K562 (cell line): Measurements from ENCODE around the gene HPD. TPM values are rescaled to one million over a fixed set of nuclear protein-coding genes. Genes with fewer than 3 reads are reported as not detected.

Experiments
- BCOR ChIP-seq: fragments of 450-650 bp; IDR thresholded peaks from 2 replicates; pipeline ENCODE4 v1.6.1; 2016
- CREB1 ChIP-seq, 2 experiments: sonication (generic) in 1 of 2; formaldehyde crosslinking in 1 of 2; IDR thresholded peaks; 2 replicates each; pipeline versions ENCODE4 v1.6.1 to v1.8.0; 2012 to 2022; ENCODE audit warnings: inconsistent platforms in 1 of 2, mild to moderate bottlenecking in 1 of 2, missing genetic modification reagents in 1 of 2, moderate library complexity in 1 of 2
- CREM ChIP-seq: IDR thresholded peaks from 2 replicates; pipeline ENCODE4 v1.6.1; 2014; ENCODE audit warnings: antibody characterized with exemption, low read depth
- ETV6 ChIP-seq, 3 experiments: fragments of 150-350 bp in 1 of 3; sonication (generic) in 1 of 3; formaldehyde crosslinking in 1 of 3; IDR thresholded peaks; 2 replicates each; pipeline versions ENCODE4 v1.6.1 to v1.8.0; 2014 to 2022; ENCODE audit warnings: borderline replicate concordance in 2 of 3, low read depth in 2 of 3, antibody characterized with exemption in 1 of 3, low read length in 1 of 3, mild to moderate bottlenecking in 1 of 3, missing genetic modification reagents in 1 of 3
- GABPA ChIP-seq: fragments of 200-800 bp; sonication (Bioruptor generic); conservative IDR thresholded peaks from 2 replicates; pipeline ENCODE4 v1.6.1; 2016; ENCODE audit warnings: low read depth, missing genetic modification characterization, missing compliant biosample characterization
- GATA2 ChIP-seq: sonication (generic); formaldehyde crosslinking; IDR thresholded peaks from 2 replicates; pipeline ENCODE4 v1.4.0; 2020; ENCODE audit warnings: mild to moderate bottlenecking, missing genetic modification reagents
- HDAC2 ChIP-seq: fragments of 450-650 bp; IDR thresholded peaks from 2 replicates; pipeline ENCODE4 v1.6.1; 2016; ENCODE audit warnings: mild to moderate bottlenecking
- HES1 ChIP-seq: fragments of 450-650 bp; IDR thresholded peaks from 2 replicates; pipeline ENCODE4 v1.6.1; 2016; ENCODE audit warnings: low read depth, mild to moderate bottlenecking, moderate library complexity
- HMGN3 ChIP-seq: IDR thresholded peaks from 2 replicates; pipeline ENCODE4 v1.6.1; 2011; ENCODE audit warnings: borderline replicate concordance, low read depth, mild to moderate bottlenecking, mixed read lengths, low read length; ENCODE audit not compliant: insufficient read length; ENCODE audit errors: extremely low read depth
- ID3 ChIP-seq, 2 experiments: fragments of 250-450 bp in 1 of 2; fragments of 450-650 bp in 1 of 2; sonication (Bioruptor Pico) in 1 of 2; IDR thresholded peaks; 2 replicates each; pipeline versions ENCODE4 v1.6.1 to v1.8.0; 2016 to 2021; ENCODE audit warnings: mild to moderate bottlenecking in 2 of 2, moderate library complexity in 2 of 2, missing compliant biosample characterization in 1 of 2, missing genetic modification characterization in 1 of 2
- ILF3 ChIP-seq: fragments of 450-650 bp; IDR thresholded peaks from 2 replicates; pipeline ENCODE4 v1.6.1; 2018; ENCODE audit warnings: antibody characterized with exemption, mild to moderate bottlenecking, moderate library complexity, borderline replicate concordance
- NR4A1 ChIP-seq, 2 experiments: fragments of 250-450 bp in 1 of 2; fragments of 450-650 bp in 1 of 2; sonication (Bioruptor Pico) in 1 of 2; IDR thresholded peaks; 2 replicates each; pipeline versions ENCODE4 v1.4.0 to v1.6.1; 2016 to 2020; ENCODE audit warnings: mild to moderate bottlenecking in 2 of 2, missing compliant biosample characterization in 1 of 2, missing genetic modification characterization in 1 of 2, moderate library complexity in 1 of 2
- SMARCE1 ChIP-seq: fragments of 450-650 bp; IDR thresholded peaks from 2 replicates; pipeline ENCODE4 v1.7.1; 2016; ENCODE audit warnings: mild to moderate bottlenecking
- SNIP1 ChIP-seq: fragments of 450-650 bp; IDR thresholded peaks from 2 replicates; pipeline ENCODE4 v1.7.1; 2017; ENCODE audit warnings: low read depth, mild to moderate bottlenecking
- STAT5A ChIP-seq: IDR thresholded peaks from 2 replicates; pipeline ENCODE4 v1.6.1; 2012; ENCODE audit warnings: low read length, inconsistent platforms, borderline replicate concordance
- TBP ChIP-seq: optimal IDR thresholded peaks from 2 replicates; pipeline ENCODE3; 2011; ENCODE audit warnings: low read depth, low read length, improper control_type of control experiment
- ZNF197 ChIP-seq: fragments of 200-800 bp; sonication (Bioruptor generic); IDR thresholded peaks from 2 replicates; pipeline ENCODE4 v1.6.1; 2016; ENCODE audit warnings: low read depth, missing genetic modification characterization, missing compliant biosample characterization
- ZNF3 ChIP-seq: fragments of 250-450 bp; sonication (Bioruptor Pico); IDR thresholded peaks from 2 replicates; pipeline ENCODE4 v1.5.0; 2021; ENCODE audit warnings: mild to moderate bottlenecking, moderate library complexity
- ZNF609 ChIP-seq: sonication (generic); formaldehyde crosslinking; IDR thresholded peaks from 2 replicates; pipeline ENCODE4 v1.8.1; 2023; ENCODE audit warnings: missing genetic modification reagents, mild to moderate bottlenecking, borderline replicate concordance
- polyA plus RNA-seq, 8 experiments: library from polyadenylated mRNA; depleted of rRNA in 4 of 8; stranded (reverse) in 5 of 8; unstranded in 3 of 8; fragments of >200 nt; fragmentation: Nextera tagmentation in 2 of 8; fragmentation: Illumina TruSeq in 1 of 8; extraction: Ambion mirVana in 2 of 8; extraction: Trizol in 1 of 8; gene quantifications; 2 replicates each; pipeline versions ENCODE4 v1.2.1 to v1.2.3, GENCODE V29; 2011 to 2014; ENCODE audit warnings: inconsistent platforms in 1 of 8, missing spikeins in 1 of 8
- total RNA-seq, 7 experiments: library from RNA; depleted of rRNA in 6 of 7; stranded (reverse); fragments of >200 nt in 6 of 7; fragmentation: Illumina TruSeq in 2 of 7; extraction: Trizol in 2 of 7; gene quantifications; 2 replicates each; pipeline versions ENCODE4 v1.2.1 to v1.2.3, GENCODE V29; 2011 to 2021; ENCODE audit warnings: low replicate concordance in 1 of 7

The HPD gene
- total and polyA plus RNA-seq, 9 of the 15 experiments (the other 6 are each of a cell fraction or from before 2014, with no cell fraction given): 0.06 to 0.29 (median 0.07) TPM; not detected in 4

GRCh38 chr12:121839993-121840761, 18.5 kb downstream of the HPD start (continued):
- TF ChIP-seq ILF3 (no peak), ID3 (CRISPR knock-in tag; IDR thresholded peaks at IDR 0.05) (no peak), ID3 (tag; IDR thresholded peaks at IDR 0.05) (0 out of 2 replicates have a peak, but pooled peaks have one; percentile 28), NR4A1 (CRISPR knock-in tag; IDR thresholded peaks at IDR 0.05) (no peak), NR4A1 (tag; IDR thresholded peaks at IDR 0.05) (no peak), STAT5A (no peak), TBP (no peak), ZNF609 (no peak), ETV6 (IDR thresholded peaks at IDR 0.05; ENCODE audit: borderline replicate concordance in 1 of 2, low read depth in 2 of 2, low read length in 1 of 2) (no peak), ETV6 (CRISPR knock-in tag; IDR thresholded peaks at IDR 0.05; ENCODE audit: borderline replicate concordance) (no peak), CREM (no peak), GATA2 (CRISPR knock-in tag) (no peak), HES1 (no peak), HMGN3 (no peak), ZNF3 (no peak), HDAC2 (0 out of 2 replicates have a peak, but pooled peaks have one; percentile 5), GABPA (tag) (0 out of 2 replicates have a peak, but pooled peaks have one; percentile 15), SNIP1 (no peak), CREB1 (IDR thresholded peaks at IDR 0.05) (no peak), CREB1 (CRISPR knock-in tag; IDR thresholded peaks at IDR 0.05) (no peak), SMARCE1 (no peak), ZNF197 (no peak), BCOR (peak; percentile 68; the same call in 1 of the 2 replicates)
